Hepatocyte (in vitro differentiated cells): ENCODE data around the gene ETHE1.

Source experiments
- CTCF ChIP-seq: fragments of 200-600 bp; sonication (generic); IDR thresholded peaks from 2 replicates; pipeline ENCODE4 v1.5.1; 2016; ENCODE audit warnings: antibody characterized with exemption, mild to moderate bottlenecking; ENCODE audit not compliant: poor library complexity
- EZH2phosphoT487 ChIP-seq: fragments of 200-600 bp; sonication (generic); IDR thresholded peaks from one replicate; pipeline ENCODE4 v1.6.1; 2018; ENCODE audit warnings: antibody characterized with exemption, mild to moderate bottlenecking, low read depth, moderate library complexity; ENCODE audit not compliant: unreplicated experiment, severe bottlenecking

- TF ChIP-seq CTCF: no peak
- no peak for TF ChIP-seq EZH2phosphoT487
Observed at GRCh38 chr19:43522929-43523328, 4.1 kb downstream of the ETHE1 start.
